Amniotic epithelial cell (primary cell): Measurements from ENCODE around the gene PPP1R1C.

ENCODE experiments used
- DNase-seq: peaks from one replicate; pipeline ENCODE4 v3.0.0-alpha.2; 2010; ENCODE audit warnings: low read depth

The PPP1R1C gene

DNA sequence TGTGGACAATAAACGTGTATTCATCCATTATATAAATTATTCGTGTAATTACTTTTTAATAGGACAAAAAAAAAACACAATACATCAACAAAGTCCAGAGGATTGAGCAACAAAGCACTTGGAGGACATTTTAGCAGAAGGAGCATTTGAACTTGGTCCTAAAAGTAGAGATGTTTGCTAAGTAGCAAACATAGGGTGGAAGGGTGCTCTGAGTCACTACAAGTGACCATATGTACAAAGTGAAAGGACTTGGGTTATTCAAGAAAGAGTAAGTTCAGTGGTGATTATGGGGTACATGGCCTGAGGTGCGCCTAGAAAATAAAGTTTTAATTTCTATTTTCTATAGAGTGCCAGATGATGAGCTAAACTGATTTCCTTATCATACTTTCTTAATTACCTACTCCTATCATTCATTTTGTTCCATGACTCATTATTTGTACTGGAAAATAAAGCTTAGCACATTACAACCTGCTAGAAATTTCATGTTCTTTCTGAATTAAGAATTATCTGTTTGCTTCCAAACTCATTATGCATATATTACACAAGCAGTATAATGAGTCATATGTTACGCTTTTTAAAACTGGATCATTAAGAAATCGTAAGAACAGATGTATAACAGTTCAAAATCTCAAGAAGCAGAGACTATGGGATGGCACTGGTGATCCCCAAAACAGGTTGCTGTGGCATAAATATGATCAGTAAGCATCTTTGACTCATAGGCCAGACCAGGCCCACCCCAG, 13.1 kb upstream of the PPP1R1C start:
- DNase-seq = peak; percentile 18

DNA sequence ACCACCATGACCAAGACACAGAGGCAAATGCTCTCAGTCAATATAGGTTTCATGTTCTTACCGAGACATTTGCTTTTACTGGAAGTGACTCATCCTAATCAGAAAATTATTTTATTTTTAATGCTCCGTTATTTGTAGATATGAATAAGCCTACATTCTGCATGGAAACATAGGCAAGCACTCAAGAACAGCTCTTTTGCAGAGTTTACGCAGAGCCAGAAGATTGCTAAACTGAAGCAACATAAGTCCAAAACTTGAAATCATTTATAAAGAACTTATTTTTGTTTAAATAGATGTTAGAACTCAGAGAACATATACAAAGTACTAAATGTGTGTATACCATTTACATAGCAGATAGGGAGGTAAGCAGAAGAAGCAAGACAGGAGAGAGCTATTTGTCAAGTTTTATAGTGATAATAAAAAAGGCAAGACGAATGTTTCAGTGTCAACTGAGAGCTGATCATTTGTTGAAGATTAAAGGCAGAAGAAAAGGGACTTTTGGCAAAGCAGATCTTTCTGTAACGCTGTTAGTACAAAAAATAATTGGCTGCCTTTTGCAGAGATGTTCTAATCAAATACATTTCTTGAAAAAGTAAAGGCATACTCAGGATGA, 12.4 kb upstream of the PPP1R1C start:
- DNase-seq = no peak

DNA sequence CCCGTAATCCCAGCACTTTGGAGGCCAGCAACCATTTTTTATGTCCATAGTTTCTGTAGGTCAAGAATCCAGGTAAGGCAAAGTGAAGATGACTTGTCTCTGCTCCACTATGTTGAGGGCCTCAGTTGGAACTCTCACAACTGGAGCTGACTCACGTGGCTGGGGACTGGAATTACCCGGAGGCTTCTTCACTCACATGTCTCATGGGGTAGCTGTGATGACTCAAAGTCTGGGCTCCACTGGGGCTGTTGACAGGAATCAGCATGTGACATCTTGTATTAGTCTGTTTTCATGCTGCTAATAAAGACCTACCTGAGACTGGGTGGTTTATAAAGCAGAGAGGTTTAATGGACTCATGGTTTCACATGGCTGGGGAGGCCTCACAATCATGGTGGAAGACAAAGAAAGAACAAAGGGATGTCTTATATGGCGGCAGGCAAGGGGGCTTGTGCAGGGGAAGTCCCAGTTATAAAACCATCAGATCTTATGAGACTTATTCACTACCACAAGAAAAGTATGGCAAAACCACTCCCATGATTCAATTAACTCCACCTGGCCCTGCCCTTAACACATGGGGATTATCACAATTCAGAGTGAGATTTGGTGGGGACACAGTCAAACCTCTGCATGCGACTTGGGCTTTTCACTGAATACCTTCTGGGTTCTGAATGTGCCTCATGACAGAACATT, 7.8 kb upstream of the PPP1R1C start:
- DNase-seq = peak; percentile 41

DNA sequence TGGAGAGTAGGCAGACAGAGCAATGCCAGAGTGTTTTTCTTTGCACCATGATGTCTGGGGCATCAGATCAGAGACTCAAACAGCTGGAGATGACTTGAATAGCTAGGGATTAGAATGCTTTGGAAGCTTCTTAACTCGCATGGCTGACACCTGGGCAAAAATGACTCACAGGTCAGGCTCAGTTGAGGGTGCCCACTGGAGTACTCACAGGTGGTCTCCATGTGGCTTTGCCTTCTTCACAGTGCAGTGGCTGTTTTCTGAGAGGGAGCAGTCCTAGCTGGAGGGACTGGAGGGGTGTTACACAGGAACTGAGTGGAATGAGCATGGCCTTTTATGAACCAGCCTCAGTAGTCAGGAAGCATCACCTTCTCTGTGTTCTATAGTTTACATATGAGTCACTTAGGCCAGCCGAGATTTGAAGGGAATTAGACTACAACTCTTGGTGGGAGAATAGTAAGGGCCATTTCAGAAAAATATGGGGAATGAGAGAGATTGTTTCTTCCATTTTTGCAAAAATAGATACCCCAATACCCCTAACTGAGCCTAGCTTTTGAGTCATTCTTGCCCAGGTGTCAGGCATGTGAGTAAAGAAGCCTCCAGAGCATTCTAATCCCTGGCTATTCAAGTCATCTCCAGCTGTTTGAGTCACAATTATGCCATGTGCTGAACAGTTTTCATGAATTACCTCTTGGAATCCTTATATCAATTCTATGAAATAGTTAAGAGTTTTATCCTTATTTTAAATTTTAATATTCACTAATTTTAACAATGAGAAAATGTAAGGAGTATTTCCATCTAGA, 7.1 kb upstream of the PPP1R1C start:
- no peak for DNase-seq

DNA sequence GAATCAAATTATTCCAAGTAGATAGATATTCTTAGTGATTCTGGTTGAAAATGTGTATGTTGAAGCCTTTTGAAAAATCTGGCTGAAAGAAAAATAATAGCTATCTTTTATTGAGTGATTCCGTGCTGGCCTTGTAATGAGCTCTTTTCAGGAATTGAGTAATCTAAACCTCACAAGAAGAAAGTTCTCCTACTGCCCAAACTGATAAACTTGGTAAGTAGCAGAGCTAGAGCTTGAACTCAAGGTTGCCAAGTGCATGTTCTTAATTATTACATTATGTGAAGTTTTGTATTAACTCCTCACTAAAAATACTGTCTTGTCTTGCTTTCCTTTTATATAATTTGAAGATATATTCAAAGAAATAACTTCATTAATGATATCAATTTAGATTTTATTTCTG, 1.6 kb upstream of the PPP1R1C start:
- no peak for DNase-seq

DNA sequence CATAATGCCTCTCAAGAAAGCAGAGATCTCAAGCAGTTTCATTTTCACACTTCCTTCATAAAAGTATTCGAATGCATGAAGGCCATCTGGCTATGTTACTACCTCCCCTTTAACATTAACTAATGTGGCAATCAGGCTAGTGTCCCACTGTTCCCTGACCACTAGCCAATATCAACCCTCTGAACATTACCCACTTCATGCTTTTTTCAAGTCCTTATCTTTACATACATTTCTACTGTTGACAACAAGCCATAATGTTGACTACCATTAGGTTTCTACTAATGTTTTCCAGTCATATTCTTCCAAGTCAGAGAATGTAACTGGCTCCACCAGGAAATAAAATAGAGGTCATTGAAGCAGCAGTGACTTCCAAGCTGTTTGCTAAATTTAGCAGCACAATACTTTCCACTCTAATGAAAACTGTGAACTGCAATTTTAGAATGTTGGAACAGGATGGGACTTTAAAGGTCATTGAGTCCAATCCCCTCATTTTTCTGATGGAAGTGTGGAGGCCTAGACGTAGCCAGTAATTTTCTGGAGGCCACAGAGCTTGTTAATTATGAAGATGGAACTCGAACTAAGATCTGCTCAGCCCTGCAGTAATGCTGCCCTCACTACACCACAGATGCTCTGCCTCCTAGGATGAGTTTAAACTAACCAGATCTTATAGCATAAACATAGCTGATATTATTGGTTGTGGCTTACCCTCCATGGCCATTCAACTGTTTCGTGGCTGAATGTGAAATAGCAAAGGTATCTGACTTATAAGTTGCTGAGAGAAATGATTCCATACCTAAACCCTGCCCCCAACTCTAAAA, 630 bp upstream of the PPP1R1C start:
- no peak for DNase-seq

DNA sequence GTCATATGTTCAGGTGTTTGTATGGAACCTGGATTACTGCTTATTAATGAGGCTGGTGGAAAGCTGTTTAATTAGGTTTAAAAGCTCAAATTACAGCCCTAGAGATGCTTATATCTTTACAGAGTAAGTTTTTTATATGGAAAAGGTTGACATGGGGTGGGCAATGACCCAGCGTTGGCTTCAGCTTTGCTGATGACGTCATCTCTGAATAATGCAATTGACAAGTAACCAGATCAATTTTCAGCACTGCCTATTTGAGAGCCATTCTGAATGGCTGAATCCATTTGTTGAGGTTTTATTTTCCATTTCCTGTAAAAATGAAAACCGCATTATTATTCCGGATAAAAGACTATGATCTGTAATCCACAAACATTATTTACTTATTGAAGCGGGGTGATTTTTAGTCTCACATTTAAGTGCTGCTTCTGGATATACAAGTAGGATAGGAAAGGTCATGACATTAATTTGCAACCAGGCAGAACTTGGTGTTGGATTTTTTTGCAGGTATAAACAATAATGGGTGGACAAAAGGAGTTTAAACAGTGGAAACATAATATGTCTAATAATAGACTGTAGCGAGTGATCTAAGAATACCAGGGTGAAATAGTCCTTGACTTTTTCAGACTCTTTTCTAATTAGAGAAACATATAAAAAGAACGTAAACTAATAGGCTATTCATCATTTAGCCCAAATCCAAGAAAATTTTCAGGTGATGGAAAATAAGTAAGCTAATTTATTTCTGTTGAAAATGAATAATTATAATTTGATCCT, 2.7 kb downstream of the PPP1R1C start:
- DNase-seq = no peak

DNA sequence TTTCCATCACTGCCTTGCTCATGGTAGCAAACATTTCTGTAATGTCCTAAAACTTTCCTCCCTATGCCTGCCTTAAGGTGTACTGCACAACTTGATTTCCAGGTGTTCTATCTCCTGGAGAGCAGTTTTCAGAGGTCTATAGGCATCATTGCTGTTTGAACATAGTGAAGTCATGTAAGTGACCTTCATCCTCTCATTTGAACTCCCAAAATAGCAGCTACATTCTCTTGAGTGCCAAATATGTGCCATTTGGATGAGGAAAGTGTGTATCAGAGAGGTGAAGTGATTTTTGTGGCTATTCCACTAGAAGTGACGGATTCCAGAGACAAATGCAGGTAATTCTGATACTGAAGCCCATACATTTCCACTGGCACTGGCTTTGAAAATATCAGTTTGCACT, 3.4 kb downstream of the PPP1R1C start:
- DNase-seq = no peak

DNA sequence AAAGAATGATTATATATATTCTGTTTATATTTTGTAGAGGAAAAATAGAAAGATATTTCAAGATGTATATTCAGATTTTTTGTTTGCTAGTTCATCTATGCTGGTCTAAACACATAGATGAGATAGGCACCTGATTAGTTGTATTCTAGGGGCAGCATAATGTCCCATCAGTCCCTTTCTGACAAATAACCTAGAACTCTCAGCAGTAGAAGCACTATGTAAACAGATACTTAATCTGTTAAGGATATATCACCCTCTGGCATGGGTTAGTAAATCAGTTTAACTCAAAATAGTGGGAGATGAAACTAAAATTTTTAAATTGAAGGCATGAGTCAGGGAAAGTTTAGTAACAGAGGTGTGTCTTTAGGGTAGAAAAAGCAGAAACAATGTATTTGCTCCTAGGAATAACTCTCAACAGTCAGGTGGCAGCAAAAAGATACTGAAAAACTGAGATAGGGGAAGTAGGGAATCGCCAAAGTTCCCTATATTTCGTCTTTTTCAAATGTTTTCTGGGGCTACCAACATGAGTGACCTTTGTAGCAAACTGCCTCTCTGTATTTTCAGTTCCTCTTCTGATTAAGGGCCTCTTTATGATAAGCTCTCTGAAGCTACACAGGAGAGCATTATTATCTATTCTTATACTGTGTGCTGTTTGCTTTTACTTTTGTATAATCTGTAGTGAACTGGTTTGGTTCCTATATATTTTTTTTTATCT, 5.7 kb downstream of the PPP1R1C start:
- no peak for DNase-seq

DNA sequence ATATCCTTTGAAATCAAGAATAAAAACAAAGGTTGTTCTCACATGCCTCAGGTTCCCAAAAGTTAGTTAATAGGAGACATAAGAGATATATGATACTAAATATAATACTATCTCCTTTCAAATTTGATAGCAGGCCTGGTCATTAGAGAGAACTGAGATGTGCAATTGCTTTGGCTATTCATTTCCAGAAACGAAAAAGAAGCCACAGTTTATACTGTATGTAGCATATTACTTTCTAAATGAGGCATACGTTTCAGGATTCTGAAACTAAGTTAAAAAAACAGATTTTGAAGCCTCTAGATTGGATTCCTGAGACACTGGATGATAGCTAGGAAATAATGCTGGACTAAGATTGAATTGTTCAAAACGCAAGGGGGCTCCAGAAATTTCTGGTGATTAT, 7.1 kb downstream of the PPP1R1C start:
- no peak for DNase-seq

DNA sequence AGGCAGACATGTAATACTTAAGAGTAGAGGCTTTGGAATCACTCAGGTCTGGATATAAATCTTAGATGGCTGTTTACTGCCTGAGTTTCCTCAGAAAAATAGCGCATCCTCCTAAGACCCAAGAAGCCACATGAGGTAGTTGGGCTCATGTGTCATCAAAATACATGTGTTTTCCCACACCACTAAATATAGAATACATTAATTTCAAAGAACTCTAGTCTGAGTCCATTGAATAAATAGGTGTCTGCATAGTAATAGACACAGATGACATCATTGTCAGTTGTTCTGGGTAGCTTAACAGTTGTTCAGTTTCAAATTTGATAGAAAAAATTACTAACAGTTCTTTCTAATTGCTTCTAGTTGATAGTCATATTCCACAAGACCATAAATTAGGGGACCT, 9.6 kb downstream of the PPP1R1C start:
- DNase-seq = peak; percentile 24

DNA sequence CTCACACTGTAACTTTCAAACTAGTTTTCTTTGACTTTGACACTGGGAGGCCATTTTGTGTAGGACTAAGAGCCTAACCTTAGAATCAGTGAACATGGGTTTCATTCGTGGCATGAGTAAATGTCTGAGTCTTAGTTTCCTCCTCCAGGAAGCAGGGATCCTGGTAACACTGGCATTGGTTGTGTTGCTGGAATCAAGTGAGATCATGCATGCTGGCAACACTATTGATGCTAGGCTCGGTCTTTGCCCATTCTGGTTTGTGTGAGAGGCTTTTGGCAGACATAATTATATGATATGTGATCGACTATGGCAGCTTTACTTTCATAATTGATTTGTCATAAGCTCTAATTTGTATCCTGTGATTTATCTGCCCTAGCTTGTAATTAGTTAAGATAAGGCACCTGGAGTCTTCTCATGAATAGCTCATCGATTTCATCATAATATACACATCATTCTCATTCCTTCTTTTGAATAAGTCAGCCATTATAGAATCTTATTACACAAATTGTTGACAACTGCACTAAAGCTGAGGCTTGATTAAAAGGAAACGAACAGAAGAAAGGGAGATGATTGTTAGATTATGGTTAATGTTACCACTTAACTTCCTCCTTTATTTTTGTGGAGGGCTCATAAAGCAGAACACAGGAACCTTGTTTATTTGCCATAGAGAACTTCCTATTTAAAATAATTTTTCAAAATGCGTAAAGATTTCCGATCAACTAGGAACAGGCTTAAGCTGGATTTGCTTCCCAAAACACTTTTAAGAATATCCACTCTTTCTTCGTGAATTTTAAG, 12.6 kb downstream of the PPP1R1C start:
- no peak for DNase-seq

DNA sequence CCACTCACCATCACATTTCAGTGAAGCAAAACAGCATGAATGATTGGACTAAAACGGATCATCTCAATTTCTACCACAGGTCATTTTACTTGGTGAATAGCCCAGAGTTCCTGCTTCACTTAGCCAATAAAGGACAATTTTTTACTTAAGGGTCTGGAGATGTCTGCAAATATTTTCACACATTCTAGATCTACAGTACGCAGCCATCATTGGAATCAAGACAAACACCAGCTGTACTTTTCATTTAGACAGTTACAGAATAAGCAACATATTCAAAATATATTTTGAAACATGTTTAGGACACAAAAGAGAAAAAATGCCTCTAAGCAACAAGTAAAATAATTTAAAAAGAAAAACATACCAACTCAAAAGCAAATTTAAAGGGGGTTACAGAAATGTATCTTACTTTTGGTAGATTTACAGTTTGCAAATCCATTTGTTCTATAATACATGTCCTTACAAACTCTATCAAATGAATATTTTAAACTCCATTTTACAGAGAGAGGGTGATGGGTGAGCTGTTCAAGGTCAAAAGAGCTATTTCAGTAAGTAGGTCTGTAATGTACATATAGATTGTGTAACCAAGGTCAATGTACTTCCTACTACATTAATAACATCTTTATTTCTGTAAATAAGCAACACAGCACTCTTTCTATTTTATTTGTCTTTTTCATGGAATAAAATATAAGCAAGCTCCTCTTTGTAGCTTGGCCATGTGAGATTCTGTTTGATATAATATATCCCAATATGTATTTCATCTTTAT, 13.4 kb downstream of the PPP1R1C start:
- DNase-seq = no peak

DNA sequence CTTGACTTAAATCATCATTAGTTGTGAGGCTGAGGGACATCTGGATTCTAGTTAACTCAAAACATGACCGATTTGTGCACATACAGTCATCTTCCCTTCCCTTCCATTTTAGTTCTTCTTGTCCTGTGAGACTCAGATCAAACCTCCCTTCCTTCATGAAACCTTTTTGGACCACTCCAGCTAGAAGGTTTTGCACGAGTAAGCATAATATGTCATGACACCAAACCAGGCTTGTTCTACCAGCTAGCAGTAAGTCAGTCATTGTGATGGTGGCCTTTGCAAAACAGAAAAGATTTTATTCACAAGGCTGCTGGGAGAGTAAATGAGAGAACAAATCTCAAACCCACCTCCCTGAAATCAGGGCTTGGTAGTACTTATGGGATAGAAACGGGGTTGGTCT, 14.3 kb downstream of the PPP1R1C start:
- no peak for DNase-seq

DNA sequence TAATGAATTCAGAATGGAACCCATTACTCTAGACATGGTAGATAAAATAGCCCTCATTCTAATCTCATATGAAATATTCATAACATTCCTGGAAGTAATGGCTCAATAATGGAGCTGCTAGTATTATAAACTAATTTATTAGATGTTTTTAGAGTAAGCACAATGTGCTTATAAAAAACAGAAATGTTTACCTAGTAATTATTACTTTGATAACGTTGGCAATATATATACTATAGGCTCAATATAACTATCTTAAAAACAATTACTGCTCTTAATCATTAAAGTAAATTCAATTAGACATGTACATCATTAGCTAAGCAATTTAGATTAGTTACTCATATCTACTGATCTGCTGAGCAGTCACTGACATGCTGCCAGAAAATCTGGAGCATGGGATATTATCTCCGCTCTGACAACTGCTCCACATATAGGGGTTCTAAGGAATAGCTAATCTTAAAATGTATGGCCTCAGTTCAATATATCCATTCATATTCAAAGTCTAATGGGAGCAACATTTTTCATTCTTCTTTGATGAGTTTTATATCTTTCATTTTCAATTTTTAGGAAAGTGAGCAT, 19.4 kb downstream of the PPP1R1C start:
- no peak for DNase-seq

DNA sequence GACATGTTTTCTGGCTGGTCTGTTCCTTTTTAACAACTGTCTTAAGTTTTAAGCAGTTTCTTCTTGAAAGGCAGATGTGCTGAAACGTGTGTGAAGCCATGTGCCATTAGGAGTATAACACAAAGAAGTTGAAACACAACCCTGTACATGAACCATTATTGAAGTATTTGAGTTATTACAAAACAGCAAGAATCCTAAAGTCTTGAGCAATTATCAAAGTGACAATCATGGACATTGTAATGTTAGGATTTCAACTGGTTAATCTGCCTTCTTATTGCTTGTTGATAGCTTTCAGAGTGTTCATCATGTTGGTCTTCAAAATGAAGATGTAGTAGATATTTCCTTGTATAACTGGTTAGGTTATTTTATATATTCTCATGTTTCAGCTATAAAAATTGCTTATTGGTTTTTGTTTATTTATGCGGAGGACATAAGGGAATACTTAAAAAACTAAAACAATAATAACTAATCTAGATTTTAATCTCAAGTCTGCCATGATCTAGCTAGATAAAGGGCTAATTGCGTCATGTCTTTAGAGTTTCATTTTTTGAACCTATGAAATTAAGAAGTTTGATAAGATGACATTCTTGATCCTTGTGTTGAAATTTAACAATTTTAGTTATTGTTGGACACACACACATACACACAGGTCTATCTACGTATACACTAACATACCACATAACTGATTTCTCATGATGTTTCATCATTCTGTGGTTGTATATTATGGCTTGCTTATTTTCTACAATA, 21.1 kb downstream of the PPP1R1C start:
- DNase-seq = no peak

DNA sequence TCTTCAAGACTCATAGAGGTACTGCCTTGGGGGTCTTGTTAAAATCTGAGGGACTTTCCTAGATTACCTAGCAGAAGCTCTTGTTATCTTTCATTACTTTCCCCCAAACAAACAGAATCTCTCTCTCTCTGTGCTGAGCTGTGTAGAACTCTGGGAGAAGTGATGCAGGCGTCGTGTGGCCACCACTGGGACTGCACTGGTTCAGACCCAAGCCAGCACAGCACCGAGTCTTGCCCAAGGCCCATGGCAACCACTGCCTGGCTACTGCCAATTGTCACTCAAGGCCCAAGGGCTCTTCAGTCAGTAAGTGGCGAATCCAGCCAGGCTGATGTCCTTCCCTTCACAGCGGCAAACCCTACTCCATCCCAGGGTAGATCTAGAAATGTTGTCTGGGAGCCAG, 28.6 kb downstream of the PPP1R1C start:
- DNase-seq = no peak
